NCI-H1436 treated with DMSO at 0.1 percent for 48 hours (cell line): Measurements from ENCODE around the gene P2RY11.

Source experiments
- DNase-seq: peaks from one replicate; lab custom pipeline; 2025; lab: John Stamatoyannopoulos, UW

Gene P2RY11

DNA sequence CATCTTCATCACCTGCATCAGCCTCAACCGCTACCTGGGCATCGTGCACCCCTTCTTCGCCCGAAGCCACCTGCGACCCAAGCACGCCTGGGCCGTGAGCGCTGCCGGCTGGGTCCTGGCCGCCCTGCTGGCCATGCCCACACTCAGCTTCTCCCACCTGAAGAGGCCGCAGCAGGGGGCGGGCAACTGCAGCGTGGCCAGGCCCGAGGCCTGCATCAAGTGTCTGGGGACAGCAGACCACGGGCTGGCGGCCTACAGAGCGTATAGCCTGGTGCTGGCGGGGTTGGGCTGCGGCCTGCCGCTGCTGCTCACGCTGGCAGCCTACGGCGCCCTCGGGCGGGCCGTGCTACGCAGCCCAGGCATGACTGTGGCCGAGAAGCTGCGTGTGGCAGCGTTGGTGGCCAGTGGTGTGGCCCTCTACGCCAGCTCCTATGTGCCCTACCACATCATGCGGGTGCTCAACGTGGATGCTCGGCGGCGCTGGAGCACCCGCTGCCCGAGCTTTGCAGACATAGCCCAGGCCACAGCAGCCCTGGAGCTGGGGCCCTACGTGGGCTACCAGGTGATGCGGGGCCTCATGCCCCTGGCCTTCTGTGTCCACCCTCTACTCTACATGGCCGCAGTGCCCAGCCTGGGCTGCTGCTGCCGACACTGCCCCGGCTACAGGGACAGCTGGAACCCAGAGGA, 2.6 kb downstream of the P2RY11 start:
- DNase-seq = no peak

DNA sequence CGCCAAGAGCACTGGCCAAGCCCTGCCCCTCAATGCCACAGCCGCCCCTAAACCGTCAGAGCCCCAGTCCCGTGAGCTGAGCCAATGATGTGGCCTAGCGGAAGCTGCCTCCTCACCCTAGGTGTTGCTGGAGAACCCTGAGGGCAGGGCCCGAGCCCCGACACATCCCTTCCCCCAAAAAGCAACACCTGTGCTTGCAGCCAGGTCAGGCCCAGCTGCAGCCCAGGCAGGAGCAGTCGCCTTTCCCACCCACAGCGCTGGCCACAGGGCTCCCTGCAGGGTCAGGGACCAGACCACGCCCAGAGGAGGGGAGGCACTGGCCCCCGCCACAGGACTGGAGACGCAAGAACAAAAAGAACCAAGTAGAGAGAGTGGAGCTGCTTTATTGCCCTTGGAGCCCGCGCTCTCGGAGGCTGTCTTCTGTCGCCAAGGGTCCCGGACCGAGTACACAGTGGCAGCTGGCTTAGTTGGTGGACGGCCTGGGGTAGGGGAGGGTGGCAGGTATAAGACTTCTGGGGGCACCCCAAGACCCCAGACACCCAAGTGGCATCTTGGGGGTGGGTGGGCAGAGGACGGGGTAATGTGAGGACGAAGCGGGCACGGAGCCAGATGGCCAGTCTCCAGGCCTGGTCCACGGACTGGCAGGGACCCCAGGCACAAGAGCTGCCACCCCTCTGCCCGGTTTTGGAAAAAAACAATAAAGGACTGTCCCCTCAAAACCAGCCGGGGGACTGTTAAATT, 3.3 kb downstream of the P2RY11 start:
- no peak for DNase-seq

DNA sequence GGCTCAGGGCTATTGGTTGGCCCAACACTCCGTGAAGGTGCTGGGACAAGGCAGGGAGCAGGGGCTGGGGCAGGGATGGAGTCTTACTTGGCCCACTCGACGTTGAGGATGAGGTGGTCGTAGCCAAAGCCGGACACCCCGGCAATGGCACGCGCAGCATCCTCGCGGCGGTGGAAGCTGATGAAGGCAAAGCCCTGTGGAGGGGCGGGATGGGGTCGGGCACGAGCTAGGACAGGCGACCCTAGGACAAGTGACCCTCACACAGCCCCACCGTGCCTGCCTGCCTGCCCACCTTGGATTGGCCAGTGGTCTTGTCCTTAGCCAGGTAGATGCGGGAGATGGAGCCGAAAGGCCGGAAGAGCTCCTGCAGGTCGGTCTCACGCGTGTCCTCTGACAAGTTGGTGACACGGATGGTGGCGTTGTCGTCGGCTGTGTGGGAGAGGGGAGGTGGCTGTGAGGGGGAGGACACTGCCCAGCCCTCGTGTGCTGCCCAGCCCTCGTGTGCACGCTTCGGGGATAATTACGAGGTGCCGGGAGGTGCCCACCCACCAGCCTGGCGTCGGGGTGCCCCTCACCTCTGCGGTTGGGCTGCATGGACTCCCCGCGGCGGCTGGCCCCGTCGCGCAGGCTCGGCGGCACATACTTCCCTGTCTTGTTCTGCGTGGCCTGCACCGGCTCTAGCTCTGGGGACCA, 4.0 kb downstream of the P2RY11 start:
- no peak for DNase-seq

DNA sequence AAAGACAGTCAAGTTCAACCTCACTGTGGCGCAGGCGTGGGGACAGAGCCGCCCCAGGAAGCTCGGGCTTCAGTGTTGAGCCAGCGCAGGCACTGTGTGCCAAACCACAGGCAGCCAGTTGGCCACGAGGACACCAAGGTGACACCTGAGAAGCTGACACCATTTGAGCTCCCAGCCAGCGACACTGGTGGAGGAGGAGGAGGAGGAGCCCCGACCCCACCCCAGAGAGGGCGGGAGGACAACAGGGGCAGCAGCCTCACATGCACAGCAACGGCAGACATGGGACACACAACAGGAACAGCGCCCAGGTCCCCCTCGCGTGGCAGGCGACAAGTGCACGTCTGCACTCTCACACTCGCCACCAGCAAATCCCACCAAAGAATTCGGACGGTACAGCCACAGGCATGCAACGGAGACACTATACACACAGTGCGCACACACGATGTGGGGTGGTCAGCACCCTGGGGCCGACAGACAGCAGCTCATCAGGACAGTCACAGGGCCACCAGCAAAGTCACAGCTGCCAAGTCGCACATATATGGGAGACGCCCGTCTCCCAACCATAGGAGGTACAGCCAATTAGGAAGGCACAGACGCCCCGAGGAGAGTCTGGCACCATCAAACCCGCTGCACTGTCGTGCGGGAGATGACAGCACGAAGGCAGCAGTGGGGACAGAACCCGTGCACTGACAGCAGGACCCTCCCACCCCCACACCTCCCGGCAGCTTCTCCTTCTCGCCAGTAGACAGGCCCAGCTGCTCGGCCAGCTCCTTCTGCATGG, 4.8 kb downstream of the P2RY11 start:
- DNase-seq = no peak

DNA sequence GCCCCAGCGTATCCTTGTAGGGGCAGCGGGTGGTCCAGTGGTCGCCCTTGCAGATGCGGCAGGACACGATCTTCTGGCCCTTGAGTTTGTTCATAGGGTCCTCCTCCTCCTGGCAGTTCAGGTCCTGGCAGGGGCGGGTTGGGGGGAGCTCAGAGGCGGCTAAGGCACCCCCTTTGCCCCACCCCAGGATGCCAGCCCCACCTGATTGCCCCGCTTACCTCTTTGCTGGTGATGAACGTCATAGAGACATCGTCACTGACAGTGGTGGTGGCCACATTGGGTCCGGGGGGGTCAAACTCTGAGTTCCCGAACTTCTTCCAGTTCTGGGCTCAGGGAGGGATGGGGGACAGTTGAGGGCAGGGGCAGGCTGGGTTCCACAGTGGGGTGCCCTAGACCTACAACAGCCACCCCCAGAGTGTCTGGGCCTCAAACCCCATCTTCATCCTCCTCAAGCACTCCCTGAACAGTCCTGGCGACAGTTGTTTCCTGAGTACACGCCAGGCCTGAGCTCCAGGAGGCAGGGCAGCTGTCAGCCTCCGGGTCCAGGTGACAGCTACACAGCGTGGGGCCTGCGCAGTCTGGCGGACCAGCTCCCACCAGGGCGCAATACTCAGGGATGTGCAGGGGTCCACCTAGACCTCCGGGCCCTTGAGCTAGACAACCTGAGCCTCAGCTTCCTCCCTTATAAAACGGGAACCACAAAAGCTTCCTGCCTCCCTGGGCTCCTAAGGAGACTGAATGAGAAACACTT, 5.5 kb downstream of the P2RY11 start:
- DNase-seq = no peak

DNA sequence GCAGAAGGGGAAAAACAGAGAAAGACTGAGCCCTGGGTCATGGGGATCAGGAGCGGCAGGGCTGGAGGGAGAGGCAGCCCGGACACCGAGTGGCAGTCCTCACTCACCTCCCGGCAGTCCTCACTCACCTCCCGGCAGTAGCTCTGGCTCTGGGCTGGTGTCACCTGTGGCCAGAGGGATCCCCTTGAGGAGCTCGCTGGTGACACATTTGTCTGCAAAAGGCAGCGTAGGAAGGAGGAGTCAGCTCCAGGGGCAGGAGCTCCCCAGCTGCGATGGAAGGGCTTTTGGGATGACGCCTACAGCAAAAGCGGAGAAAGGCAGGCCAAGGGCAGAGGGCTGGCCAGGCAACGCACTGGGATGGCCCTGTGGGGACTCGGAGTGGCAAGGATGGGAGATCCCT, 7.5 kb downstream of the P2RY11 start:
- DNase-seq = no peak

DNA sequence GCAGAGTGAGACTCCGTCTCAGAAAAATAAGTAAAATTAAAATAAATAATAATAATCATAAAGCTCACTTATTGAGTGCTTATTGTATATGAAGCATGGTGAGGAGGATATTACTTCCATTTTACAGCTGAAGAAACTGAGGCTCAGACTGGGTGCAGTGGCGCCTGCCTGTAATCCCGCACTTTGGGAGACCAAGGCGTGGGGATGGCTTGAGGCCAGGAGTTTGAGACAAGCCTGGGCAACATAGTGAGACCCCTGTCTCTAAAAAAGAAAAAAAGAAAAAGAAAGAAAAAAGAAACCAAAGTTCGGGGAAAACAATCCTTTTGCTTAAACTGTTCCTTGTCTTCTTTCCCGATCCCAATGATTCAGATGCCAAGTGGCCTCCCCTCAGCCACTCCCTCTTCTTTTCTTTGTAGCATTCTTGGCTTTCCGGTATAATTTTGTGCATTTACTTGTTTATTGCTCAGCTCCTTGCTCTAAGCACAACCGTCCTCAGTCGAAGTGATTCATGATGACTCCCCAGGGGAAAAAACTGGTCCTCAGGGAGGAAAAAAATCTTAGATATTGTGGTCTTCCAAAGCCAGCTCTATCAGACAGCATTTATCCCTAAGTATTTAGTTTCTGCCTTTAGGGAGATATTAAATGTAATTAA, 9.2 kb downstream of the P2RY11 start:
- no peak for DNase-seq

DNA sequence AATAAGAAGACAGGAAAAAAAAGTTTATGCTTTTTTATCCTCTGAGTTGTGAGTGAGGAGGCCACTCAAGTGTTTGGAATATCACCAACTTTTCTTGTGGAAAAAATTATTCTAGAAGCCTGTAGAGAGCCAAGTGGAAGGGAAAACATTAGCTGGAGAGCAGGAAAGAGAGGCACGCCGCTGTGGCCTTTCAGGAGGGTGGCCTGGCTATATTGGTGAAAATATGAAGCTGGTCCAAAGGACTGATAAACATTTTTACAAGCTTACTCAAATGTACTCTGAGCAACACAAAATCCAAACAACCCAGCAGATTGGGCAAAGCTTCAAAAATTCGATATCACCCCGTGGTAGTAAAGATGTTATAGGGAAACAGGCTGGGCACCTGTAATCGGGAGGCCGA, 10.6 kb downstream of the P2RY11 start:
- DNase-seq = no peak

DNA sequence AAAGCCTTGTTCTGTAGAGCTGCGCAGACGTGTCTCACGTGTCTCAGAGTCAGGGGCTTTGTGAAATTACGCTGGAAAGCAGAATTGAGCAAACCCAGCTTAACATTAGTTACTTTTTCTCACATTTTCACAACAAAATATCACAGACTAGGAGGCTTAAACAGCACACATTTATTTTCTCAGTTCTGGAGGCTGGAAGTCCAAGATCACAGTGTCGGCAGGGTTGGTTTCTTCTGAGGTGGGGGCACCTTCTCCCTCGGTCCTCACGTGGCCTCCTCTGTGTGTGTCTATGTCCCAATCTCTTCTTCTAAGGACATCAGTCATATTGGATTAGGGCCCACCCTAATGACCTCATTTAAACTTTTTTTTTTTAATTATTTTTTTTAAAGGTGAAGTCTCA, 12.9 kb downstream of the P2RY11 start:
- no peak for DNase-seq

DNA sequence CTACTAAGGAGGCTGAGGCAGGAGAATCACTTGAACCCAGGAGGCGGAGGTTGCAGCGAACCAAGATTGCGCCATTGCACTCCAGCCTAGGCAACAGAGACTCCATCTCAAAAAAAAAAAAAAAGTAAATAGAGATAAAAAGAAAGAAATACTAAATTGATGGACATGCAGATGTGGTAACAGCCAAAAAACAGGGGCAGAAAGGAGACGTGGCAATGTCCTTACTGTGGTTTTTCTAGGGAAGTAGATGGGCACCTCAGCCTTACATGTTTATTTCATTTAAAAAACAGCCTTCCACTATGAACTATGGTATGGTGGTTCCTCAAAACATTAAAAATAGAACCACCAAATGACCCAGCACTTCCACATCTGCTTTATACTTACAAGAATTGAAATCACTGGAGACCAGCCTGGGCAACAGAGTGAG, 14.7 kb downstream of the P2RY11 start:
- DNase-seq = no peak

DNA sequence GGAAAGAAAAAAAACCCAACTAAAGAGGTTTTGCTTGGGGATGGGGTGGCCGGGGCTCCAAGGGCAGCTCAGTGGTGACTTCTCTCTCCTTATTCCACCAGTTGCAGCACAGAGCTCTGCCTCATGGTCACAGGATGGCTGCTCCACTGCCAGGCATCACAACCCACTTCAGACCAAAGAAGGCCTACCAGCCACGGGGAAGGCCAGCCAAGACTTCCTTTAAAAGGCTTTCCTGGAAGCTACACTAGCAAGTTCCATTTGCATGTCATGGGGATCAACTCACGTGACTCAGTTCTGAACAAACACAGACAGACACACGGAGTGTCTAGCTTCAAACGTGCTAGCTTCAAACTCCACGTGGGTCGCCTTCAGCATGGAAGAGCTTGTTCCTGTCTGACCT, 21.4 kb downstream of the P2RY11 start:
- no peak for DNase-seq

DNA sequence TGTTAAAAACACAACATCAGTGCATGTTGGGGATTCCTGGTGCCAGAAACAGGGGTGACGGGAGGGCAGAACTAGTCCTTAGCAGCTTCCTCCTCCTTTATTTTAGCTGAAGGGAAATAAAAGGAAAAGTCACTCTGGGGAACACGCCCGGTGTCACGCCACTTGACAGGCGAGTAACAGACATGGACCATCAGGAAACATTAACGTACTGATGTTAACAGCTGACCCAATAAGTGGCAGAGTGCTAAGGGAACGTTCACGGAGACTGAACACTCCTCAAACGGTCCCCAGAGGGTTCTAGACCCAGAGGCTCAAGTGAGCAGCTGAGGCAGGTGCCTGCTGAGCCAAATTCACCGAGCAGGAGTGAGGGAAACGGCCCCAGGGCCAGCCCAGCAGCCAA, 22.1 kb downstream of the P2RY11 start:
- no peak for DNase-seq

DNA sequence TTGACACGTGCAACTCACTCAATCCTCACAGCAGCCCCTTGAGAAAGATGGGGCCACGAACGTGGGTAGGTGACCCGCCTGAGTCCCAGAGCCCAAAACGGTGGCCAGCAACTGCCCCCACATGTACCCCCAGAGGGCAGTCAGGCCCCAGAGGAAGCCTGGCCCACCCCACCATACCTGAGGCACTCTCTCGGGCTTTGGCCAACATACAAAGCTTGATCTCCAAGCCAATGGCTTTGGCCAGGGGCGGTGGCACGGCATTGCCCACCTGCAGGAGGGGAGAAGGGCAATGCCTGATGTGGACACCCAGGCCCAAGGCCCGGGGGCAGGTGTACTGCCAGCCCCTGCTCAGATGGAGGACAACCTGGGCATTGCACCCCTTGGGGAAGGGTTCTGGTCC, 22.5 kb downstream of the P2RY11 start:
- DNase-seq = no peak

DNA sequence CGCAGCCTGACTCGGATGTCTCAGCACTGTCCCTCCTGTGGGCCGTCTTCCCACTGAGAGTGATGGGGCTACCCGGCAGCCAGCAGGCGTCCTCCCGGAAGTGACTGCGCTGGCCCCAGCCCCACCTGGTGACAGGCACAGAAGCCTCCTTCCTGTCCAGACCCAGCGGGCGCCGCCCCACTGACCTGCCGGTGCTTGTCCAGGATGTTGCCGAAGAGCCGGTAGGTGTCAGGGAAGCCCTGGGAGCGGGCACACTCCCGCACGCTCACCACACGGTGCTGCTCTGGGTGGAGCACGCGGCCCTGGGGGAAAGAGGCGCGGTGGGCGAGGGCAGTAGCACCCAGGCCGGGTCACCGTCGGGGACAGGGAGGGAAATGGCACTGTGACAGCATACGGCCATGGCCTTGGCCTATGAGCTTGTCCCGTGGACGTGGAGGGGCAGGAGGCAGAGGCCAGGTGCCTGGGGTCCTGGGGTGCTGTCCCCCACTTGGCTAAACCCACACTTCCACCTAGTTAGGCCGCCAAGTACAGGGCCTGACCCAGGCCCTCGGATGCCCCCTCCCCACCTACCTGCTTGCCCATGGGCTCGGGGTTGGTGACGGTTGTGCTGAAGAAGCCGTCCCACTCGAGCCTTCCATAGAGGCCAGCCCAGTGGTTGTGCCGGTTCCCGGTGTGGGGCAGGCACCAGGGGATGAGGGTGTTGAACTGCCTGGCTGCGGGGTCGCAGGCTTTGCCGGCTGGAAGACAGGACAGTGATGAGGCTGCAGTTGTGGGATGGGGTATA, 24.2 kb downstream of the P2RY11 start:
- no peak for DNase-seq

DNA sequence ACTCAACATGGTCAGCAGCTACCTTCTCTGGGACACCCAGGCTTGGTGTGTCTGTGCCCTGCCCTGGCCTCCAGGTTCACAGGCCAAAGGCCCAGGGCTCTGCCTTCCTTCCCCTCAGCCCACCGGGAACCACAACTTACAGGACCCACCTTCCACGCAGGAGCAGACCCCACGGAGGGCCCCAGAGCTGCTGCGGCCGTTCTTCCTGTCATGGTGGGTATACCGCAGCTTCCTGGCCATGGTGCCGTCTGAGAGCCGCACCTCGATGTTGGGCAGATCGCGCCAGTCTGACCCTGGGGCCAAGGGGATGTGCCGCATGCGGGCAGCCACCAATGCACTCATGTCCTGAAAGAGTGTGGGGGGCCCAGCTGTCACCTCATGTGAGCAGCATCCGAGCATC, 25.4 kb downstream of the P2RY11 start:
- no peak for DNase-seq

DNA sequence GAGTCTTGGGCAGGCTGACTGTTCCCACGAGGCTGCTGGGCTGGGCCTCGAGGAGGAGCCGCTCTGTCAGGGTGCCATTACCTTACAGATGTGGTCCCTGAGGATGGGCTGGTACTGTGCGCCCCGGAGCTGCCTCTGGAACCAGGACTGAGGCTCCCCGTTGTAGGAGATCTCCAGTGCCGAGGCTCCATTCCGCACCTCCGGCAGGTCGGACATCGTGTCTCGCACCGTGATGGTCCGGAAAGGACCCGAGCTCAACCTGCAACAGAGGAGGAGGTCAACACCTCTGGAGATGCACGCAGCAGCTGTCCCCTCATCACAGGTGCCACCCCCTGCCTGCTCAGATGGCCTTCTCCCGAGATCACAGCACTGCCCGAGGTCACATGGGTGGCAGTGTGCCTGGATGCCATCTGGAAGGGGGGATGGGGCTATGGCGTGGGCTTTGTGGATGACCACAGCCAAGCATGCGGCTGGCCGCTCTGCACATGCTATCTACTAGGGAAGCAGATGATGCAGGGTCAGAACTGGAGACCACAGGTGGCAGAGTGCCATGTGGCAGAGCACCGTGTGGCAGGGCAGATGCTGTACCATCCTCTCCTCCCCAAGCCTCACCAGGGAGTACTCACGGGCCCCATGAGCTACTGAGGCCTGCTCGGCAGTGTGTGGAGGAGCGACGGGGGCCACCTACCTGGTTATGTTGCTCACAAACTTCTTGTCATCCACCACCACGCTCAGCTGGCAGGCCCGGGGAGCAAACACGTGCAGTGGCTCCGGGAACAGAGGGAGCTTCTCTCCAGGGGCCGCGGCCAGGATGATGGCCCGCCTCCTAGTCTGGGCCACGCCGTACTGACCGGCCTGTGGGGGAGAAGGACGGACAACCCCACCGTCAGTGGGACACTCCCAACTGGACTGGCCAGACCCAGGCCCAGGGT, 26.5 kb downstream of the P2RY11 start:
- no peak for DNase-seq

DNA sequence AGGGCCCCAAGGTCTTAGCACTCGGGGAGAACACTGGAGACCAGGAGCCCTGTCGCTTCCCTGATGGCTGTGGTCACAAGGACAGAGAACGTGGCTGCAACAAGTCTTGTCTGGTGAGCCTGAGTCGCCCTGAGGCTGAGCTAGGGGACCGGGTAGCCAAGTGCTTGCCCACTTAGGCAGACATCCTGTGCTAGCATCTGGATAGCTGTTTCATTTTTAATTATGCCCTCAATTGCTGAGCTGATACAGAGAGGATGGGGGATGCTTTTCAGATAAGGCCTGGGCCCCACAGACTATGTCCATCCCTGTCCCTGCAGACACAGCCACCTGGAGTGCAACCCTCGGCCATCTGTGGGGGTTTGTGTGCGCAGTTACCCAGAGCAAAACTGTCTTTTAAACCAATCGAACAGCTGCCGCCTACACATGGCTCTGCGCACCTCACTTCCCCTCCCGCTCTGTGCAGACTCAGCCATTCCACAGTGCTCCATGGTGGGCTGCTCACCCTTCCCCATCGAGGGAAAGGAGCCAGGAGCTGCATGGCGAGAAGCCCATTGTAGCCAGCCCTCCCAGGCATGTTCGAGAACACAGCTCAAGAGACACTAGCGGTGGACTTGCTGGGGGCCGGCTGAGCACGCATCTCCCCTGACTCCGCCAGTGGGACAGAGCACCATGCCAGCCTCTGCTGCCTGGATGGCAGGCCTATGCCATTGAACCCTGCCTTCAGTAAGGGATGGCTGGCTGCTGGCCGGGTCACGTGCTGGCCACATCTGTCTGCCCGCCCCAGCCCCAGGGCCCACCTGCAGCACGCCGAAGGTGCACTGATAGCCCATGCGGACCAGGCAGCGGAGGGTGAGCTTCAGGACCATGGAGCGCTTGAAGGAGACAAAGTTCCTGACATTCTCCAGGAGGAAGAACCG, 27.6 kb downstream of the P2RY11 start:
- DNase-seq = no peak

DNA sequence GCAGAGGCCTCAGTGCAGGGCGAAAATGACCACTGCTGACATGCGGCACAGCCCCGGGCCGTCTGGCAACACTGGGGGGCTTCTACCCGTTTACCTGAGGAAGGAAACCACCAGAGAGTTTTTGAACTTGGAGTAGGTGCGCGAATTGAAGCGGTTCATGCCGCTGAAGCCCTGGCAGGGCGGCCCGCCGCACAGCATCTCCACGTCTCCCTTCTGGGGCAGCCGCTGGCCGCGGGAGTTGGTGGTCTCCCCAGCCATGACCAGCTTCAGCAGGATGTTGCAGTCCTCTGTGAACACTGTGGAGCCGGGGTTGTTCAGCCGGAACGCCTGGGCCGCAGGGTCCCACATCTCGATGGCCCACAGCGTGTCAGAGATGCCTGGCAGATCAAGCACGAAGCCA, 28.5 kb downstream of the P2RY11 start:
- no peak for DNase-seq
